Fibroblast of pulmonary artery (primary cell): ENCODE measurements around the gene CENPP.

Source experiments
- DNase-seq: peaks from one replicate; pipeline ENCODE4 v3.0.0-alpha.2; 2010; ENCODE audit warnings: low read depth
- H3K4me3 ChIP-seq: replicated peaks from 2 replicates; pipeline ENCODE4 v1.5.1; 2011; ENCODE audit warnings: low read depth, mild to moderate bottlenecking, control low read depth, low read length, moderate library complexity
- CTCF ChIP-seq: IDR thresholded peaks from 2 replicates; pipeline ENCODE4 v1.5.1; 2011; ENCODE audit warnings: mild to moderate bottlenecking, control low read depth, low read length, inconsistent platforms; ENCODE audit errors: missing control alignments

Gene CENPP

GRCh38 chr9:92612816-92613215 is 287.1 kb downstream of the CENPP start:
- no peak overlapping the region for H3K4me3 ChIP-seq
- TF ChIP-seq CTCF, result no peak
- no peak for DNase-seq

- H3K4me3 ChIP-seq, result no peak overlapping the region
- no peak for TF ChIP-seq CTCF
- no peak for DNase-seq
Measured at GRCh38 chr9:92613268-92614122, 287.7 kb downstream of the CENPP start.

- H3K4me3 ChIP-seq, result no peak overlapping the region
- no peak for DNase-seq
- no peak for TF ChIP-seq CTCF
Measured at GRCh38 chr9:92614123-92614510, 288.4 kb downstream of the CENPP start.

GRCh38 chr9:92614763-92615461 is 289.2 kb downstream of the CENPP start:
- H3K4me3 ChIP-seq, result no peak overlapping the region
- no peak for TF ChIP-seq CTCF
- DNase-seq, result no peak

GRCh38 chr9:92615790-92616189 is 290.0 kb downstream of the CENPP start:
- no peak for TF ChIP-seq CTCF
- no peak overlapping the region for H3K4me3 ChIP-seq
- no peak for DNase-seq

GRCh38 chr9:92616199-92616641 is 290.5 kb downstream of the CENPP start:
- no peak for DNase-seq
- no peak for TF ChIP-seq CTCF
- H3K4me3 ChIP-seq, result no peak overlapping the region
